Astrocyte (in vitro differentiated cells and primary cell): Measurements from ENCODE around the gene POMGNT1. TPM values are rescaled to one million over a fixed set of nuclear protein-coding genes. Genes with fewer than 3 reads are reported as not detected.
A peak's percentile ranks its signal among the peaks of the same experiment; 100 is the strongest.

Source experiments
- DNase-seq: peaks from one replicate; pipeline ENCODE4 v3.0.0-alpha.2; 2010; ENCODE audit warnings: low read depth
- FAIRE-seq: peaks from 2 replicates; lab custom pipeline; 2011; peaks lifted over from hg19 to GRCh38; lab: Jason Lieb, UNC
- H2AFZ ChIP-seq: 2 replicates; pipeline ENCODE4 v1.6.0; 2012; ENCODE audit warnings: low read depth, low read length, inconsistent platforms
- H3K27ac ChIP-seq: 2 replicates; pipeline ENCODE4 v1.5.1; 2011; ENCODE audit warnings: low read depth, low read length, inconsistent platforms
- H3K27me3 ChIP-seq: 2 replicates; pipeline ENCODE4 v1.6.0; 2011; ENCODE audit warnings: low read length, inconsistent platforms; ENCODE audit not compliant: insufficient read depth
- H3K36me3 ChIP-seq: 2 replicates; pipeline ENCODE4 v1.5.1; 2011; ENCODE audit warnings: low read length, inconsistent platforms; ENCODE audit not compliant: insufficient read depth
- H3K4me1 ChIP-seq: 2 replicates; pipeline ENCODE4 v1.5.1; 2011; ENCODE audit warnings: low read length, inconsistent platforms; ENCODE audit not compliant: insufficient read depth
- H3K4me2 ChIP-seq: 2 replicates; pipeline ENCODE4 v1.6.0; 2012; ENCODE audit warnings: low read length, inconsistent platforms
- H3K4me3 ChIP-seq: 2 replicates; pipeline ENCODE4 v1.5.1; 2011; ENCODE audit warnings: low read depth, mild to moderate bottlenecking, low read length, inconsistent platforms; ENCODE audit not compliant: insufficient read depth
- H3K79me2 ChIP-seq: 2 replicates; pipeline ENCODE4 v1.6.0; 2012; ENCODE audit warnings: mild to moderate bottlenecking, low read length, inconsistent platforms; ENCODE audit not compliant: insufficient read depth
- H3K9ac ChIP-seq: 2 replicates; pipeline ENCODE4 v1.6.0; 2012; ENCODE audit warnings: mild to moderate bottlenecking, low read length, inconsistent platforms
- H3K9me3 ChIP-seq: 2 replicates; pipeline ENCODE4 v1.5.1; 2012; ENCODE audit warnings: low read depth, mild to moderate bottlenecking, low read length, inconsistent platforms; ENCODE audit not compliant: insufficient read depth
- H4K20me1 ChIP-seq: 2 replicates; pipeline ENCODE4 v1.6.0; 2012; ENCODE audit warnings: low read length, inconsistent platforms; ENCODE audit not compliant: insufficient read depth
- H3K27ac Mint-ChIP-seq: one replicate; pipeline ENCODE4 v1.8.0; 2021; ENCODE audit warnings: mild to moderate bottlenecking, mixed read lengths; ENCODE audit not compliant: unreplicated experiment
- H3K27me3 Mint-ChIP-seq: one replicate; pipeline ENCODE4 v1.8.0; 2021; ENCODE audit warnings: low read depth, mixed read lengths; ENCODE audit not compliant: unreplicated experiment
- H3K36me3 Mint-ChIP-seq: one replicate; pipeline ENCODE4 v1.8.0; 2021; ENCODE audit warnings: low read depth, mixed read lengths; ENCODE audit not compliant: unreplicated experiment
- H3K4me1 Mint-ChIP-seq: one replicate; pipeline ENCODE4 v1.8.0; 2021; ENCODE audit warnings: low read depth, mixed read lengths; ENCODE audit not compliant: unreplicated experiment
- H3K4me3 Mint-ChIP-seq: one replicate; pipeline ENCODE4 v1.8.0; 2021; ENCODE audit warnings: mild to moderate bottlenecking, moderate library complexity, mixed read lengths; ENCODE audit not compliant: unreplicated experiment
- H3K9me3 Mint-ChIP-seq: one replicate; pipeline ENCODE4 v1.8.0; 2021; ENCODE audit warnings: mild to moderate bottlenecking, mixed read lengths; ENCODE audit not compliant: unreplicated experiment
- EZH2 ChIP-seq: IDR thresholded peaks from 2 replicates; pipeline ENCODE4 v1.6.1; 2012; ENCODE audit warnings: mild to moderate bottlenecking, low read length, inconsistent platforms; ENCODE audit not compliant: insufficient read depth
- total RNA-seq: library from RNA; stranded (reverse); gene quantifications from 2 replicates; pipeline ENCODE4 v1.2.1, GENCODE V29; 2021
- TF ChIP-seq, protein P1 (sequence below): IDR thresholded peaks from 2 replicates; pipeline ENCODE4 v1.5.1; 2011; ENCODE audit warnings: low read depth, mild to moderate bottlenecking, inconsistent platforms, low read length, moderate library complexity; ENCODE audit not compliant: insufficient read depth

Gene POMGNT1
- total RNA-seq, 1 donor from 2014 or later: 55.1 TPM

DNA sequence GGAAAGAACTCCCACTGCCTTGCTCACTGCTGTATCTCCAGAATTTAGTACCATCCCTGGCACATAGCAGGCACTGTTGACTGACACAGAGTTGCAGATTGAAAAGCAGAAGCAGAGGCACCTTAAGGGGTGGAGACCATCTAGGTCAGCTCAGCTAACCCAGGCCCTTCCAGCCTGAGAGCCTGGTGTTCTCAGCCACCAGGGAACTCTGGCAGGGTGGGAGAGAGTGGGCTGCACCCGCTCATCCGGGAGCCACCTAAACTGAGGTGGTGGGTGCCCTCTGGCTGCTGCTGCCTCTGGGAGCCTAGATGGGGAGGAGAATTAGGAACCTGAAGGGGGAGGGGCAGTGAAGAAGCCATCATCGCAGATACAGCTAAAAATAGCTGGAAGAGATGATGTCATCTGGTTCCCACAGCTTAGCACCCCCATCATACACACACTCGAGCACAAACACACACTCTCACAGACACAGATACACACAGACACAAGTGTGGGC, 24.8 kb downstream of the POMGNT1 start:
- peaks cover 2% of the 10 kb centered on the region for H3K36me3 Mint-ChIP-seq
- no peaks in the 10 kb centered on the region for H3K4me1 Mint-ChIP-seq
- Histone ChIP-seq H3K36me3 (no peaks in the 10 kb centered on the region), H3K4me3 (no peak overlapping the region), H3K4me1 (peaks cover 7% of the 10 kb centered on the region), H3K27ac (no peak overlapping the region), H3K9me3 (no peaks in the 10 kb centered on the region), H3K9ac (no peak overlapping the region), H3K79me2 (no peaks in the 10 kb centered on the region), H2AFZ (peak overlapping the region; percentile 5), H3K4me2 (peak overlapping the region; percentile 20), H4K20me1 (no peaks in the 10 kb centered on the region), H3K27me3 (peaks cover 9% of the 10 kb centered on the region)
- FAIRE-seq: no peak
- TF ChIP-seq EZH2: no peak
- TF ChIP-seq, protein P1, sequence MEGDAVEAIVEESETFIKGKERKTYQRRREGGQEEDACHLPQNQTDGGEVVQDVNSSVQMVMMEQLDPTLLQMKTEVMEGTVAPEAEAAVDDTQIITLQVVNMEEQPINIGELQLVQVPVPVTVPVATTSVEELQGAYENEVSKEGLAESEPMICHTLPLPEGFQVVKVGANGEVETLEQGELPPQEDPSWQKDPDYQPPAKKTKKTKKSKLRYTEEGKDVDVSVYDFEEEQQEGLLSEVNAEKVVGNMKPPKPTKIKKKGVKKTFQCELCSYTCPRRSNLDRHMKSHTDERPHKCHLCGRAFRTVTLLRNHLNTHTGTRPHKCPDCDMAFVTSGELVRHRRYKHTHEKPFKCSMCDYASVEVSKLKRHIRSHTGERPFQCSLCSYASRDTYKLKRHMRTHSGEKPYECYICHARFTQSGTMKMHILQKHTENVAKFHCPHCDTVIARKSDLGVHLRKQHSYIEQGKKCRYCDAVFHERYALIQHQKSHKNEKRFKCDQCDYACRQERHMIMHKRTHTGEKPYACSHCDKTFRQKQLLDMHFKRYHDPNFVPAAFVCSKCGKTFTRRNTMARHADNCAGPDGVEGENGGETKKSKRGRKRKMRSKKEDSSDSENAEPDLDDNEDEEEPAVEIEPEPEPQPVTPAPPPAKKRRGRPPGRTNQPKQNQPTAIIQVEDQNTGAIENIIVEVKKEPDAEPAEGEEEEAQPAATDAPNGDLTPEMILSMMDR: no peak
- DNase-seq: peak; percentile 22
- no peak overlapping the region for H3K4me3 Mint-ChIP-seq
- no peak overlapping the region for H3K27ac Mint-ChIP-seq
- no peaks in the 10 kb centered on the region for H3K9me3 Mint-ChIP-seq
- peaks cover 25% of the 10 kb centered on the region for H3K27me3 Mint-ChIP-seq

DNA sequence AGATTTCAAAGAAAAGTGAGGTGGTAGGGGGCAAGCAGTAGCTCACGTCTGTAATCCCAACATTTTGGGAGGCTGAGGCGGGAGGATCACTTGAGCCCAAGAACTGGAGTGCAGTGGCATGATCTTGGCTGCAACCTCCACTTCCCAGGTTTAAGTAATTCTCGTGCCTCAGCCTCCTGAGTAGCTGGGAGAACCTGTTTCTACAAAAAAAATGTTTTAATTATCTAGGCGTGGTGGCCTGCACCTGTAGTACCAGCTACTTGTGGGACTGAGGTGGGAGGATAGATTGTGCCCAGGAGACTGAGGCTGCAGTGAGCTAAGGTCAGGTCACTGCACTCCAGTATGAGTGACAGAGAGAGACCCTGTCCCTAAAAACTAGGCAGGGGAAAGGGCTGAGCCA, 25.9 kb downstream of the POMGNT1 start:
- DNase-seq: no peak
- FAIRE-seq: no peak
- Histone ChIP-seq H3K4me2 (no peak overlapping the region), H3K9me3 (no peaks in the 10 kb centered on the region), H3K4me3 (no peak overlapping the region), H3K9ac (no peak overlapping the region), H3K4me1 (peaks cover 7% of the 10 kb centered on the region), H4K20me1 (no peaks in the 10 kb centered on the region), H3K27ac (no peak overlapping the region), H3K36me3 (no peaks in the 10 kb centered on the region), H3K79me2 (no peaks in the 10 kb centered on the region), H2AFZ (no peak overlapping the region), H3K27me3 (peaks cover 15% of the 10 kb centered on the region)
- no peak for TF ChIP-seq EZH2
- TF ChIP-seq, protein P1: no peak
- H3K4me1 Mint-ChIP-seq: no peaks in the 10 kb centered on the region
- H3K27ac Mint-ChIP-seq: no peak overlapping the region
- peaks cover 2% of the 10 kb centered on the region for H3K36me3 Mint-ChIP-seq
- H3K9me3 Mint-ChIP-seq: no peaks in the 10 kb centered on the region
- H3K4me3 Mint-ChIP-seq: no peak overlapping the region
- H3K27me3 Mint-ChIP-seq: peaks cover 32% of the 10 kb centered on the region

DNA sequence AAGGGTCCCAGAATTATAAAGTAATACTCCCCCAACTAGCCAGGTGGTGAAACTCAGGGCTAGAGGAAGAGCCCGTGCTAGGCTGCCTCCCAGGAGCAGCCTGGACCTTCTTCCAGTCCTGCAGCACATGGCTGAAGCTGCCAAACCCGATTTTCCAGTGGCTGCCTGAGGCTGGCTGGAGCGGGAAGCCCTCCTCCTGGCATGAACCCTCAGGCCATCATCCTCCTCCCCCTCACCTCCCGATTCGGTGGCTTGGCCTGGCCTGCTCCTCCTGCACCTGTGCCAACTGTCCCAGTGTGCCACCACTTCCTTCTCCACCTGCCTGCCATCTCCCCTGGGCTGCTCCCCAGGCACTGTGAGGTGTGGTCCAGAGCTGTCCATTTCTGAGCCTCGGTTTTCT, 26.4 kb downstream of the POMGNT1 start:
- H3K4me3 ChIP-seq: no peak overlapping the region
- Mint-ChIP-seq H3K4me3 (no peak overlapping the region), H3K9me3 (no peaks in the 10 kb centered on the region), H3K4me1 (no peaks in the 10 kb centered on the region), H3K36me3 (peaks cover 2% of the 10 kb centered on the region), H3K27me3 (peaks cover 34% of the 10 kb centered on the region), H3K27ac (no peak overlapping the region)
- no peak overlapping the region for H3K4me2 ChIP-seq
- H3K27ac ChIP-seq: no peak overlapping the region
- H3K36me3 ChIP-seq: no peaks in the 10 kb centered on the region
- no peak for FAIRE-seq
- no peaks in the 10 kb centered on the region for H3K9me3 ChIP-seq
- no peaks in the 10 kb centered on the region for H4K20me1 ChIP-seq
- H3K4me1 ChIP-seq: peaks cover 7% of the 10 kb centered on the region
- no peak overlapping the region for H3K9ac ChIP-seq
- peaks cover 19% of the 10 kb centered on the region for H3K27me3 ChIP-seq
- TF ChIP-seq EZH2: no peak
- H3K79me2 ChIP-seq: no peaks in the 10 kb centered on the region
- H2AFZ ChIP-seq: no peak overlapping the region
- DNase-seq: no peak
